Left lung (tissue), 10 donors: ENCODE data around the gene EIF3M. TPM values are rescaled to one million over a fixed set of nuclear protein-coding genes. Genes with fewer than 3 reads are reported as not detected.

Source experiments
- ATAC-seq: fragments of 200-7000 bp; cut with Tn5 transposase; one replicate; pipeline ENCODE4 v1.9.1; 2020; ENCODE audit warnings: moderate library complexity
- DNase-seq, 4 donors: peaks; one replicate each; pipeline ENCODE4 v3.0.0-alpha.2; 2013 to 2020
- H3K27ac ChIP-seq, 2 donors: fragments of 200-600 bp; sonication (generic) in 1 of 2; one replicate each; pipeline versions ENCODE4 v1.5.0 to v1.8.0; 2020 to 2021
- H3K27me3 ChIP-seq, 2 donors: fragments of 200-600 bp; sonication (generic) in 1 of 2; one replicate each; pipeline versions ENCODE4 v1.5.0 to v1.8.0; 2020 to 2021
- H3K36me3 ChIP-seq, 2 donors: fragments of 200-600 bp; sonication (generic) in 1 of 2; one replicate each; pipeline versions ENCODE4 v1.5.0 to v1.8.0; 2020 to 2021
- H3K4me1 ChIP-seq, 2 donors: fragments of 200-600 bp; one replicate each; pipeline ENCODE4 v1.8.0; 2021
- H3K4me3 ChIP-seq, 2 donors: fragments of 200-600 bp; sonication (generic) in 1 of 2; one replicate each; pipeline versions ENCODE4 v1.5.0 to v1.8.0; 2020 to 2021; ENCODE audit warnings: mild to moderate bottlenecking in 1 of 2
- H3K9me3 ChIP-seq, 2 donors: fragments of 200-600 bp; sonication (generic) in 1 of 2; one replicate each; pipeline versions ENCODE4 v1.5.0 to v1.8.0; 2020 to 2021
- intact Hi-C, 2 donors: fragments of 100-400 bp; cut with DNase I; formaldehyde crosslinking; loops; one replicate each; pipeline versions ENCODE4 v1.11.2 to v1.14.2; 2022
- polyA plus RNA-seq, 6 donors: library from polyadenylated mRNA; unstranded; fragments of 120-200 nt; gene quantifications; one replicate each; pipeline ENCODE4 v1.2.1, GENCODE V29; 2013; ENCODE audit not compliant: insufficient read length in 6 of 6
- total RNA-seq, 2 donors: library from RNA; stranded (reverse); fragmentation: NEBNext Ultra II Directional; extraction: Animal tissue kit (Norgen Biotek cat#: 25700); gene quantifications; one replicate each; pipeline ENCODE4 v1.2.1, GENCODE V29; 2021
- TF ChIP-seq, protein P1 (sequence below), 2 donors: fragments of 200-600 bp; sonication (generic) in 1 of 2; IDR thresholded peaks; one replicate each; pipeline versions ENCODE4 v1.5.0 to v1.8.0; 2021; ENCODE audit warnings: antibody characterized with exemption in 2 of 2
- donor health status: DM: no; HTN: yes; CAD: no.
- donor health status: DM: no; HTN: no; CAD: no.

The EIF3M gene
- total and polyA plus RNA-seq, 8 donors: 151 to 432 (median 374) TPM

DNA sequence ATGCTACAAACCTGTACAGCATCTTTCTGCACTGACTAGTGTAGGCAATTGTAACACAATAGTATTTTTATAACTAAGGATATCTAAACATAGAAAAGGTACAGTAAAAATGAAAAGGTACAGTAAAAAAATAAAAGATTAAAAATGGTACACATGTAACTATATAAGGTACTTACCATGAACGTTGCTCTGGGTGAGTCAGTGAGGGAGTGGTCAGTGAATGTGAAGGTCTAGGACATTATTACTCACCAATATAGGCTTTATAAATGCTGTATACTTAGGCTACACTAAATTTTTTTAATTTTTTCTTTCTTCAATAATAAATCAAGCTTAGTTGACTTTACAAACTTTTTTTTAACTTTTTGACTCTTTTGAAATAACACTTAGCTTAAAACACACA, 59.9 kb downstream of the EIF3M start:
- no peaks in the 10 kb centered on the region for H3K9me3 ChIP-seq
- no peak overlapping the region for H3K4me3 ChIP-seq
- TF ChIP-seq, protein P1, sequence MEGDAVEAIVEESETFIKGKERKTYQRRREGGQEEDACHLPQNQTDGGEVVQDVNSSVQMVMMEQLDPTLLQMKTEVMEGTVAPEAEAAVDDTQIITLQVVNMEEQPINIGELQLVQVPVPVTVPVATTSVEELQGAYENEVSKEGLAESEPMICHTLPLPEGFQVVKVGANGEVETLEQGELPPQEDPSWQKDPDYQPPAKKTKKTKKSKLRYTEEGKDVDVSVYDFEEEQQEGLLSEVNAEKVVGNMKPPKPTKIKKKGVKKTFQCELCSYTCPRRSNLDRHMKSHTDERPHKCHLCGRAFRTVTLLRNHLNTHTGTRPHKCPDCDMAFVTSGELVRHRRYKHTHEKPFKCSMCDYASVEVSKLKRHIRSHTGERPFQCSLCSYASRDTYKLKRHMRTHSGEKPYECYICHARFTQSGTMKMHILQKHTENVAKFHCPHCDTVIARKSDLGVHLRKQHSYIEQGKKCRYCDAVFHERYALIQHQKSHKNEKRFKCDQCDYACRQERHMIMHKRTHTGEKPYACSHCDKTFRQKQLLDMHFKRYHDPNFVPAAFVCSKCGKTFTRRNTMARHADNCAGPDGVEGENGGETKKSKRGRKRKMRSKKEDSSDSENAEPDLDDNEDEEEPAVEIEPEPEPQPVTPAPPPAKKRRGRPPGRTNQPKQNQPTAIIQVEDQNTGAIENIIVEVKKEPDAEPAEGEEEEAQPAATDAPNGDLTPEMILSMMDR (IDR thresholded peaks at IDR 0.05): no peak
- intact Hi-C loops: no loop called here
- H3K27me3 ChIP-seq: no peaks in the 10 kb centered on the region
- no peak overlapping the region for H3K27ac ChIP-seq
- no peaks in the 10 kb centered on the region for H3K4me1 ChIP-seq
- no peaks in the 10 kb centered on the region for H3K36me3 ChIP-seq
- DNase-seq (no peak), ATAC-seq (no peak)

Other genes with a start within 250 kb of the EIF3M start
- gene WT1, start 148.3 kb upstream of the EIF3M start, total RNA-seq: 1 to 10 TPM in 1 of 2 donors, under 1 TPM in 1; 0.13 to 3.6 TPM
- gene WT1, start 148.3 kb upstream of the EIF3M start, polyA plus RNA-seq: 1 to 10 TPM in 4 of 6 donors, under 1 TPM in 2; 0.45 to 3.4 (median 1.5) TPM
- under 1 TPM in 1 of 2 donors, not detected in 1; 0.18 TPM for gene CCDC73, start 210.8 kb downstream of the EIF3M start, total RNA-seq
- gene CCDC73, start 210.8 kb downstream of the EIF3M start, polyA plus RNA-seq: under 1 TPM; 0.08 to 0.57 (median 0.11) TPM
- 10 to 100 TPM; 12.6 to 14.2 TPM for gene PRRG4, start 246.1 kb downstream of the EIF3M start, total RNA-seq
- 1 to 10 TPM; 1.3 to 2.6 (median 2.3) TPM for gene PRRG4, start 246.1 kb downstream of the EIF3M start, polyA plus RNA-seq